ENCODE measurements around the gene SORD.

The SORD gene

GRCh38 chr15:45121020-45121419 is 98.0 kb downstream of the SORD start:
- Histone ChIP-seq H3K4me2 (ENCODE audit: low read depth, low read length, poor library complexity, severe bottlenecking) (no peak overlapping the region), H3K9me3 (ENCODE audit: insufficient read depth, low read length) (no peaks in the 10 kb centered on the region)

GRCh38 chr15:45121706-45122417 is 98.9 kb downstream of the SORD start:
- H3K9me3 ChIP-seq (ENCODE audit: insufficient read depth, low read length), result no peaks in the 10 kb centered on the region
- no peak overlapping the region for H3K4me2 ChIP-seq (ENCODE audit: low read depth, low read length, poor library complexity, severe bottlenecking)
- no peak overlapping the region for H2AFZ ChIP-seq (ENCODE audit: low read depth, low read length, severe bottlenecking)
- H3K36me3 ChIP-seq (ENCODE audit: low read length), result no peaks in the 10 kb centered on the region
- no peaks in the 10 kb centered on the region for H3F3A ChIP-seq (ENCODE audit: insufficient read depth)
- no peaks in the 10 kb centered on the region for H3K27me3 ChIP-seq (ENCODE audit: low read length)
- no peaks in the 10 kb centered on the region for H3K79me2 ChIP-seq (ENCODE audit: insufficient read depth, low read length)
- no peak overlapping the region for H3K9ac ChIP-seq (ENCODE audit: low read length)
- TF ChIP-seq EZH2phosphoT487 (conservative IDR thresholded peaks at IDR 0.05; ENCODE audit: low read length), result no peak
- no peak for TF ChIP-seq CTCF (IDR thresholded peaks at IDR 0.05; ENCODE audit: insufficient read depth, low read length, poor library complexity, severe bottlenecking)
- H3K27ac ChIP-seq (ENCODE audit: low read depth, low read length), result no peak overlapping the region
- H4K20me1 ChIP-seq (ENCODE audit: low read depth, low read length), result no peaks in the 10 kb centered on the region; the same call in 1 of the 2 replicates
- H3K4me3 ChIP-seq (ENCODE audit: insufficient read depth, low read length, poor library complexity, severe bottlenecking), result no peak overlapping the region
- H3K9me2 ChIP-seq (replicated peaks; ENCODE audit: insufficient read depth, low read length), result no peaks in the 10 kb centered on the region

More at GRCh38 chr15:45121020-45121419, 98.0 kb downstream of the SORD start:
- no peak for TF ChIP-seq EZH2phosphoT487 (conservative IDR thresholded peaks at IDR 0.05; ENCODE audit: low read length)
- no peak for TF ChIP-seq CTCF (IDR thresholded peaks at IDR 0.05; ENCODE audit: insufficient read depth, low read length, poor library complexity, severe bottlenecking)
- no peaks in the 10 kb centered on the region for H3K9me2 ChIP-seq (replicated peaks; ENCODE audit: insufficient read depth, low read length)
- no peak overlapping the region for H3K27ac ChIP-seq (ENCODE audit: low read depth, low read length)
- no peaks in the 10 kb centered on the region for H3K36me3 ChIP-seq (ENCODE audit: low read length)
- H3K9ac ChIP-seq (ENCODE audit: low read length), result no peak overlapping the region
- H3K79me2 ChIP-seq (ENCODE audit: insufficient read depth, low read length), result no peaks in the 10 kb centered on the region
- H3K27me3 ChIP-seq (ENCODE audit: low read length), result no peaks in the 10 kb centered on the region
- no peaks in the 10 kb centered on the region for H4K20me1 ChIP-seq (ENCODE audit: low read depth, low read length)
- H2AFZ ChIP-seq (ENCODE audit: low read depth, low read length, severe bottlenecking), result no peak overlapping the region
- H3F3A ChIP-seq (ENCODE audit: insufficient read depth), result no peaks in the 10 kb centered on the region
- no peak overlapping the region for H3K4me3 ChIP-seq (ENCODE audit: insufficient read depth, low read length, poor library complexity, severe bottlenecking)

GRCh38 chr15:45122719-45123118 is 99.7 kb downstream of the SORD start:
- H3K9me2 ChIP-seq (replicated peaks; ENCODE audit: insufficient read depth, low read length), result no peaks in the 10 kb centered on the region
- H3F3A ChIP-seq (ENCODE audit: insufficient read depth), result no peaks in the 10 kb centered on the region
- H4K20me1 ChIP-seq (ENCODE audit: low read depth, low read length), result no peaks in the 10 kb centered on the region; the same call in 1 of the 2 replicates
- H3K9ac ChIP-seq (ENCODE audit: low read length), result no peak overlapping the region
- H3K27me3 ChIP-seq (ENCODE audit: low read length), result no peaks in the 10 kb centered on the region
- no peak overlapping the region for H3K27ac ChIP-seq (ENCODE audit: low read depth, low read length)
- TF ChIP-seq EZH2phosphoT487 (conservative IDR thresholded peaks at IDR 0.05; ENCODE audit: low read length), result no peak
- TF ChIP-seq CTCF (IDR thresholded peaks at IDR 0.05; ENCODE audit: insufficient read depth, low read length, poor library complexity, severe bottlenecking), result no peak
- no peak overlapping the region for H3K4me2 ChIP-seq (ENCODE audit: low read depth, low read length, poor library complexity, severe bottlenecking)
- H3K4me3 ChIP-seq (ENCODE audit: insufficient read depth, low read length, poor library complexity, severe bottlenecking), result no peak overlapping the region
- no peaks in the 10 kb centered on the region for H3K36me3 ChIP-seq (ENCODE audit: low read length)
- no peak overlapping the region for H2AFZ ChIP-seq (ENCODE audit: low read depth, low read length, severe bottlenecking)
- no peaks in the 10 kb centered on the region for H3K79me2 ChIP-seq (ENCODE audit: insufficient read depth, low read length)
- H3K9me3 ChIP-seq (ENCODE audit: insufficient read depth, low read length), result no peaks in the 10 kb centered on the region
